Loucy (cell line): ENCODE results near the gene TRERF1.

Source experiments
- EZH2phosphoT487 ChIP-seq: fragments of 200-600 bp; IDR thresholded peaks from 2 replicates; pipeline ENCODE4 v1.6.1; 2018; ENCODE audit warnings: antibody characterized with exemption, mild to moderate bottlenecking, moderate library complexity, borderline replicate concordance
- TF ChIP-seq, protein P1 (sequence below): fragments of 200-600 bp; sonication (generic); conservative IDR thresholded peaks from 2 replicates; pipeline ENCODE4 v1.5.1; 2014; ENCODE audit warnings: mild to moderate bottlenecking, antibody characterized with exemption, low read length

GRCh38 chr6:42222448-42222847 is 229.3 kb downstream of the TRERF1 start:
- TF ChIP-seq, protein P1, sequence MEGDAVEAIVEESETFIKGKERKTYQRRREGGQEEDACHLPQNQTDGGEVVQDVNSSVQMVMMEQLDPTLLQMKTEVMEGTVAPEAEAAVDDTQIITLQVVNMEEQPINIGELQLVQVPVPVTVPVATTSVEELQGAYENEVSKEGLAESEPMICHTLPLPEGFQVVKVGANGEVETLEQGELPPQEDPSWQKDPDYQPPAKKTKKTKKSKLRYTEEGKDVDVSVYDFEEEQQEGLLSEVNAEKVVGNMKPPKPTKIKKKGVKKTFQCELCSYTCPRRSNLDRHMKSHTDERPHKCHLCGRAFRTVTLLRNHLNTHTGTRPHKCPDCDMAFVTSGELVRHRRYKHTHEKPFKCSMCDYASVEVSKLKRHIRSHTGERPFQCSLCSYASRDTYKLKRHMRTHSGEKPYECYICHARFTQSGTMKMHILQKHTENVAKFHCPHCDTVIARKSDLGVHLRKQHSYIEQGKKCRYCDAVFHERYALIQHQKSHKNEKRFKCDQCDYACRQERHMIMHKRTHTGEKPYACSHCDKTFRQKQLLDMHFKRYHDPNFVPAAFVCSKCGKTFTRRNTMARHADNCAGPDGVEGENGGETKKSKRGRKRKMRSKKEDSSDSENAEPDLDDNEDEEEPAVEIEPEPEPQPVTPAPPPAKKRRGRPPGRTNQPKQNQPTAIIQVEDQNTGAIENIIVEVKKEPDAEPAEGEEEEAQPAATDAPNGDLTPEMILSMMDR, result no peak
- TF ChIP-seq EZH2phosphoT487, result no peak
